H9 (cell line): Measurements from ENCODE around the gene TTC24. TPM values are rescaled to one million over a fixed set of nuclear protein-coding genes. Genes with fewer than 3 reads are reported as not detected.

Experiments
- DNase-seq: peaks from one replicate; pipeline ENCODE4 v3.0.0-alpha.2; 2017
- H2AFZ ChIP-seq: one replicate; pipeline ENCODE4 v1.6.1; 2013; ENCODE audit warnings: mild to moderate bottlenecking, low read length, control low read depth, moderate library complexity
- H2AK5ac ChIP-seq: 2 replicates; pipeline ENCODE4 v1.6.1; 2013; ENCODE audit warnings: low read length, control low read depth, mixed read lengths; ENCODE audit not compliant: insufficient read length
- H2BK120ac ChIP-seq: one replicate; pipeline ENCODE4 v1.6.1; 2013; ENCODE audit warnings: low read depth, mild to moderate bottlenecking, low read length, control low read depth, inconsistent platforms; ENCODE audit not compliant: poor library complexity, severe bottlenecking
- H2BK12ac ChIP-seq: 2 replicates; pipeline ENCODE4 v1.6.1; 2013; ENCODE audit warnings: low read length, control low read depth, mixed read lengths, low read depth; ENCODE audit not compliant: insufficient read length
- H2BK15ac ChIP-seq: 2 replicates; pipeline ENCODE4 v1.6.1; 2013; ENCODE audit warnings: low read depth, low read length, control low read depth
- H2BK20ac ChIP-seq: one replicate; pipeline ENCODE4 v1.6.1; 2013; ENCODE audit warnings: low read depth, mild to moderate bottlenecking, low read length, control low read depth, inconsistent platforms; ENCODE audit not compliant: poor library complexity, severe bottlenecking
- H2BK5ac ChIP-seq: 2 replicates; pipeline ENCODE4 v1.6.1; 2013; ENCODE audit warnings: low read length, control low read depth, mixed read lengths; ENCODE audit not compliant: insufficient read length
- H3K14ac ChIP-seq: 2 replicates; pipeline ENCODE4 v1.6.1; 2013; ENCODE audit warnings: low read length, control low read depth; ENCODE audit not compliant: insufficient read depth
- H3K18ac ChIP-seq: 2 replicates; pipeline ENCODE4 v1.6.1; 2013; ENCODE audit warnings: low read depth, mild to moderate bottlenecking, mixed read lengths, low read length, control low read depth; ENCODE audit not compliant: insufficient read length
- H3K23ac ChIP-seq: 2 replicates; pipeline ENCODE4 v1.6.1; 2013; ENCODE audit warnings: low read length, control low read depth, mixed read lengths, low read depth; ENCODE audit not compliant: insufficient read length
- H3K23me2 ChIP-seq: 2 replicates; pipeline ENCODE4 v1.6.1; 2013; ENCODE audit warnings: low read depth, mild to moderate bottlenecking, mixed read lengths, low read length, control low read depth; ENCODE audit not compliant: insufficient read length, poor library complexity, severe bottlenecking
- H3K27ac ChIP-seq: 2 replicates; pipeline ENCODE4 v1.5.1; 2013; ENCODE audit warnings: low read length, control low read depth, mixed read lengths, low read depth; ENCODE audit not compliant: insufficient read length
- H3K27me3 ChIP-seq: 2 replicates; pipeline ENCODE4 v1.6.1; 2013; ENCODE audit warnings: low read length, control low read depth, inconsistent platforms; ENCODE audit not compliant: insufficient read depth
- H3K4ac ChIP-seq: 2 replicates; pipeline ENCODE4 v1.6.1; 2013; ENCODE audit warnings: low read depth, mild to moderate bottlenecking, control low read depth, inconsistent platforms, low read length, moderate library complexity
- H3K4me1 ChIP-seq: 2 replicates; pipeline ENCODE4 v1.6.1; 2013; ENCODE audit warnings: low read length, control low read depth, inconsistent platforms; ENCODE audit not compliant: insufficient read depth
- H3K4me2 ChIP-seq: 2 replicates; pipeline ENCODE4 v1.6.1; 2013; ENCODE audit warnings: low read length, control low read depth, mixed read lengths; ENCODE audit not compliant: insufficient read length, insufficient read depth
- H3K56ac ChIP-seq: 2 replicates; pipeline ENCODE4 v1.6.1; 2013; ENCODE audit warnings: low read depth, mild to moderate bottlenecking, mixed read lengths, low read length, control low read depth; ENCODE audit not compliant: insufficient read length
- H3K79me1 ChIP-seq: 2 replicates; pipeline ENCODE4 v1.6.1; 2013; ENCODE audit warnings: low read depth, mild to moderate bottlenecking, moderate library complexity, low read length, control low read depth, inconsistent platforms; ENCODE audit not compliant: insufficient read depth, poor library complexity, severe bottlenecking
- H3K79me2 ChIP-seq: 2 replicates; pipeline ENCODE4 v1.6.1; 2013; ENCODE audit warnings: low read length, control low read depth, inconsistent platforms; ENCODE audit not compliant: insufficient read depth
- H3K9ac ChIP-seq: 2 replicates; pipeline ENCODE4 v1.6.1; 2013; ENCODE audit warnings: low read length, control low read depth, mixed read lengths; ENCODE audit not compliant: insufficient read length; ENCODE audit errors: extremely low read depth
- H3K9me3 ChIP-seq: one replicate; pipeline ENCODE4 v1.6.1; 2013; ENCODE audit warnings: low read depth, low read length, inconsistent platforms; ENCODE audit not compliant: control insufficient read depth
- H3T11ph ChIP-seq: one replicate; pipeline ENCODE4 v1.6.1; 2013; ENCODE audit warnings: mild to moderate bottlenecking, low read length, control low read depth, inconsistent platforms
- H4K20me1 ChIP-seq: one replicate; pipeline ENCODE4 v1.6.1; 2013; ENCODE audit not compliant: control insufficient read depth, insufficient read length, insufficient read depth
- H4K5ac ChIP-seq: 2 replicates; pipeline ENCODE4 v1.6.1; 2013; ENCODE audit warnings: low read depth, mild to moderate bottlenecking, mixed read lengths, low read length, control low read depth; ENCODE audit not compliant: insufficient read length
- H4K8ac ChIP-seq: replicated peaks from 2 replicates; pipeline ENCODE4 v1.6.1; 2013; ENCODE audit warnings: low read length, control low read depth, mixed read lengths, low read depth; ENCODE audit not compliant: insufficient read length
- H4K91ac ChIP-seq: 2 replicates; pipeline ENCODE4 v1.6.1; 2013; ENCODE audit warnings: low read depth, mild to moderate bottlenecking, moderate library complexity, mixed read lengths, low read length, control low read depth; ENCODE audit not compliant: insufficient read length
- H3K27ac Mint-ChIP-seq, 3 experiments: 2 replicates in 2 of 3; 3 replicates in 1 of 3; pipeline ENCODE4 v1.8.0; 2020 to 2021; ENCODE audit warnings: mixed read lengths in 3 of 3, mild to moderate bottlenecking in 1 of 3, moderate library complexity in 1 of 3
- H3K27me3 Mint-ChIP-seq: 2 replicates; pipeline ENCODE4 v1.8.0; 2021; ENCODE audit warnings: low read depth, mild to moderate bottlenecking, moderate library complexity, mixed read lengths
- H3K36me3 Mint-ChIP-seq, 3 experiments: 2 replicates in 2 of 3; 3 replicates in 1 of 3; pipeline ENCODE4 v1.8.0; 2020 to 2021; ENCODE audit warnings: low read depth in 3 of 3, mixed read lengths in 3 of 3; ENCODE audit not compliant: insufficient read depth in 1 of 3
- H3K4me1 Mint-ChIP-seq, 2 experiments: 2 replicates each; pipeline ENCODE4 v1.8.0; 2020; ENCODE audit warnings: mixed read lengths in 2 of 2
- H3K4me3 Mint-ChIP-seq, 2 experiments: 2 replicates in 1 of 2; 3 replicates in 1 of 2; pipeline ENCODE4 v1.8.0; 2020 to 2021; ENCODE audit warnings: mild to moderate bottlenecking in 2 of 2, mixed read lengths in 2 of 2, moderate library complexity in 1 of 2
- H3K9me3 Mint-ChIP-seq, 2 experiments: 2 replicates in 1 of 2; 3 replicates in 1 of 2; pipeline ENCODE4 v1.8.0; 2020; ENCODE audit warnings: mild to moderate bottlenecking in 2 of 2, mixed read lengths in 2 of 2, moderate library complexity in 1 of 2
- CTCF ChIP-seq: fragments of 200-600 bp; sonication (generic); conservative IDR thresholded peaks from 3 replicates; pipeline ENCODE4 v1.8.0; 2021; ENCODE audit warnings: antibody characterized with exemption, mild to moderate bottlenecking
- WGBS: extraction: QIAGEN DNeasy Blood & Tissue Kit; methylation state at CpG from one replicate; pipeline ENCODE4 v1.1.7; 2013; ENCODE audit warnings: missing lambda C conversion rate, low lambda C conversion rate, mixed read lengths; ENCODE audit not compliant: insufficient read length; ENCODE audit errors: extremely low coverage; 5-methylcytosine and 5-hydroxymethylcytosine counted together
- total RNA-seq: library from RNA; stranded (reverse); gene quantifications from 2 replicates; pipeline ENCODE4 v1.2.1, GENCODE V29; 2021

The TTC24 gene
- total RNA-seq, 1 experiment from 2014 or later: 0.26 TPM

GRCh38 chr1:156551869-156552268, 27.7 kb upstream of the TTC24 start:
- no peak for DNase-seq
- Histone ChIP-seq H3K56ac (no peak overlapping the region), H3K4me1 (no peaks in the 10 kb centered on the region), H3K27ac (no peak overlapping the region), H4K8ac (no peak overlapping the region), H4K91ac (no peak overlapping the region), H2BK120ac (no peak overlapping the region), H2AFZ (no peak overlapping the region), H2AK5ac (no peak overlapping the region), H3K23me2 (no peaks in the 10 kb centered on the region), H3K4ac (no peak overlapping the region), H2BK20ac (no peak overlapping the region), H2BK5ac (no peak overlapping the region), H3K23ac (no peak overlapping the region), H4K5ac (no peak overlapping the region), H3K27me3 (no peaks in the 10 kb centered on the region), H3K9me3 (no peaks in the 10 kb centered on the region), H3K14ac (no peak overlapping the region), H3K79me2 (no peaks in the 10 kb centered on the region), H3T11ph (no peak overlapping the region), H3K4me2 (no peak overlapping the region), H2BK12ac (no peak overlapping the region), H3K18ac (no peak overlapping the region), H2BK15ac (no peak overlapping the region), H3K79me1 (no peaks in the 10 kb centered on the region), H4K20me1 (no peaks in the 10 kb centered on the region), H3K9ac (no peak overlapping the region)
- H3K36me3 Mint-ChIP-seq: peaks cover 13 to 66% (median 50%) of the 10 kb centered on the region in 3 experiments
- no peaks in the 10 kb centered on the region for H3K4me1 Mint-ChIP-seq
- no peak overlapping the region for H3K27ac Mint-ChIP-seq
- H3K4me3 Mint-ChIP-seq: no peak overlapping the region
- TF ChIP-seq CTCF: no peak
- H3K9me3 Mint-ChIP-seq: no peaks in the 10 kb centered on the region
- no peaks in the 10 kb centered on the region for H3K27me3 Mint-ChIP-seq
- WGBS: no CpG with 5 or more reads among the region's 6 CpGs
